Neural crest cell (in vitro differentiated cells): Measurements from ENCODE around the gene KRAS. TPM values are rescaled to one million over a fixed set of nuclear protein-coding genes. Genes with fewer than 3 reads are reported as not detected.

Source experiments
- DNase-seq: peaks from one replicate; pipeline ENCODE4 v3.0.0; 2021; ENCODE audit warnings: low read depth, mixed read lengths, low spot score
- H3K27ac Mint-ChIP-seq: one replicate; pipeline ENCODE4 v1.8.0; 2021; ENCODE audit warnings: mild to moderate bottlenecking, mixed read lengths; ENCODE audit not compliant: unreplicated experiment
- H3K27me3 Mint-ChIP-seq: 2 replicates; pipeline ENCODE4 v1.8.0; 2021; ENCODE audit warnings: low read depth, mild to moderate bottlenecking, mixed read lengths
- H3K36me3 Mint-ChIP-seq: 2 replicates; pipeline ENCODE4 v1.8.0; 2021; ENCODE audit warnings: low read depth, mild to moderate bottlenecking, mixed read lengths
- H3K4me1 Mint-ChIP-seq: 2 replicates; pipeline ENCODE4 v1.8.0; 2021; ENCODE audit warnings: mixed read lengths
- H3K4me3 Mint-ChIP-seq: one replicate; pipeline ENCODE4 v1.8.0; 2021; ENCODE audit warnings: mild to moderate bottlenecking, mixed read lengths
- H3K9me3 Mint-ChIP-seq: 2 replicates; pipeline ENCODE4 v1.8.0; 2021; ENCODE audit warnings: mixed read lengths
- total RNA-seq: library from RNA; stranded (reverse); gene quantifications from 2 replicates; pipeline ENCODE4 v1.2.1, GENCODE V29; 2021
- TF ChIP-seq, protein P1 (sequence below): fragments of 200-600 bp; sonication (generic); conservative IDR thresholded peaks from 2 replicates; pipeline ENCODE4 v1.5.0; 2021; ENCODE audit warnings: antibody characterized with exemption, mild to moderate bottlenecking

KRAS gene
- total RNA-seq, 1 donor from 2014 or later: 31.2 TPM

DNA sequence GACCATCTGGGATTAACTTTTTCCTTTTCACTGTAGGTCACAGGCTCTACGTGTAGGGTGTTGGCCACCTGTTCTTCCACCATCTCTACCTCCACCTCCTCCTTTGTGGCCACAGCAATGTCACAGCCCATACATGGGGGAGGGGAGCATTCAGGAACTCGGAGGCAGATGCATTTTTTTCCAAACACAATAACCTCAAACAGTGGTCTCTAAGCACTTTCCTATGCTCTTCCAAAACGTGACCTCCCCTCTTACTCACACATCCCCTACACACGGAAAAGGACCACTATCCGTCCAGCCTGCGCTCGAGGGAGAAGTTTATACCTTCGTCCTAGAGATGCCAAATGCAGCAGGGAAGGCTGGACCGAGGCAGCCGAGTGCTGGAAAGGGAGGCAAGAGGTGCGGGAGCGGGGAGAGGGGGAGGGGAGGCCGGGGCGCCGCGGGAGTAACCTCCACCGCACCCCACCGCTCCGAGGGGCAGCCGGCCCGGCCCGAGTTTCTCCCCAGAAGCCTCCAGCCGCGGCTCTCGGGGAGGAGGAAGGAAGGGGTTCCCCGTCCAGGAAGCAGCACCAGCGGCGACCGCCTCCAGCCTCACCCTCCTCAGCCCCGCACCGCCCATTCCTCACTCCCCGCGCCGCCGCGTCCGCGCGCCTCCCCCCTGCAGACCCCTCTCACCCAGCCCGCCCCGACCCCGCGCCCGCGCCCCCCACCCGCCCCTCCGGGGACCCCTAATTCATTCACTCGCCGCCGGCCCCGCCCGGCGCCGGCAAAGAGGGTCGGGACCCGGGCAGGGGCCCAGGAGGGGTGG lies 594 bp downstream of the KRAS start:
- Mint-ChIP-seq H3K27me3 (peaks cover 39% of the 10 kb centered on the region), H3K4me3 (peak overlapping the region; percentile 95), H3K36me3 (peaks cover 7% of the 10 kb centered on the region), H3K27ac (peak overlapping the region; percentile 86), H3K4me1 (peaks cover 26% of the 10 kb centered on the region), H3K9me3 (peaks cover 3% of the 10 kb centered on the region)
- TF ChIP-seq, protein P1, sequence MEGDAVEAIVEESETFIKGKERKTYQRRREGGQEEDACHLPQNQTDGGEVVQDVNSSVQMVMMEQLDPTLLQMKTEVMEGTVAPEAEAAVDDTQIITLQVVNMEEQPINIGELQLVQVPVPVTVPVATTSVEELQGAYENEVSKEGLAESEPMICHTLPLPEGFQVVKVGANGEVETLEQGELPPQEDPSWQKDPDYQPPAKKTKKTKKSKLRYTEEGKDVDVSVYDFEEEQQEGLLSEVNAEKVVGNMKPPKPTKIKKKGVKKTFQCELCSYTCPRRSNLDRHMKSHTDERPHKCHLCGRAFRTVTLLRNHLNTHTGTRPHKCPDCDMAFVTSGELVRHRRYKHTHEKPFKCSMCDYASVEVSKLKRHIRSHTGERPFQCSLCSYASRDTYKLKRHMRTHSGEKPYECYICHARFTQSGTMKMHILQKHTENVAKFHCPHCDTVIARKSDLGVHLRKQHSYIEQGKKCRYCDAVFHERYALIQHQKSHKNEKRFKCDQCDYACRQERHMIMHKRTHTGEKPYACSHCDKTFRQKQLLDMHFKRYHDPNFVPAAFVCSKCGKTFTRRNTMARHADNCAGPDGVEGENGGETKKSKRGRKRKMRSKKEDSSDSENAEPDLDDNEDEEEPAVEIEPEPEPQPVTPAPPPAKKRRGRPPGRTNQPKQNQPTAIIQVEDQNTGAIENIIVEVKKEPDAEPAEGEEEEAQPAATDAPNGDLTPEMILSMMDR: no peak
- DNase-seq: peak; percentile 27

- H3K27ac Mint-ChIP-seq: no peak overlapping the region
- H3K4me3 Mint-ChIP-seq: peak overlapping the region; percentile 95
- H3K27me3 Mint-ChIP-seq: peaks cover 25% of the 10 kb centered on the region
- peaks cover 3% of the 10 kb centered on the region for H3K9me3 Mint-ChIP-seq
- H3K4me1 Mint-ChIP-seq: peaks cover 26% of the 10 kb centered on the region
- TF ChIP-seq, protein P1: no peak
- peaks cover 7% of the 10 kb centered on the region for H3K36me3 Mint-ChIP-seq
- DNase-seq: no peak
These were observed 2.0 kb downstream of the KRAS start for GRCh38 chr12:25248732-25249131.

DNA sequence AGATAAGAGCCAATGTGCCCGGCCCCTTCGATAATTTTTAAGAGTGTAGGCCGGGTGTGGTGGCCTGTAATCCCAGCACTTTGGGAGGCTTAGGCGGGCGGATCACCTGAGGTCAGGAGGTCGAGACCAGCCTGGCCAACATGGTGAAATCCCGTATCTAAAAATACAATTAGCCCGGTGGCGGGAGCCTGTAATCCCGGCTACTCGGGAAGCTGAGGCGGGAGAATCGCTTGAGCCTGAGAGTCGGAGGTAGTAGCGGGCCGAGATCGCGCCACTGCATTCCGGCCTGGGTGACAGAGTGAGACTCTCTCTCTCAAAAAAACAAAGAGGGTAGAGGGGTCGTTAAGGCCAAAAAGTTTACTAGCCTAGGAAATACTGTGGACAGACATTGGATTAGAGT lies 2.6 kb downstream of the KRAS start:
- Mint-ChIP-seq H3K4me3 (peak overlapping the region; percentile 85), H3K36me3 (peaks cover 7% of the 10 kb centered on the region), H3K27ac (no peak overlapping the region), H3K27me3 (peaks cover 19% of the 10 kb centered on the region), H3K9me3 (peaks cover 3% of the 10 kb centered on the region), H3K4me1 (peaks cover 26% of the 10 kb centered on the region)
- TF ChIP-seq, protein P1: no peak
- no peak for DNase-seq

GRCh38 chr12:25245491-25245890 lies 5.2 kb downstream of the KRAS start:
- TF ChIP-seq, protein P1: no peak
- H3K27me3 Mint-ChIP-seq: no peaks in the 10 kb centered on the region
- H3K27ac Mint-ChIP-seq: no peak overlapping the region
- DNase-seq: no peak
- H3K36me3 Mint-ChIP-seq: peaks cover 7% of the 10 kb centered on the region
- H3K4me3 Mint-ChIP-seq: peak overlapping the region; percentile 67
- H3K4me1 Mint-ChIP-seq: peaks cover 21% of the 10 kb centered on the region
- H3K9me3 Mint-ChIP-seq: peaks cover 3% of the 10 kb centered on the region

DNA sequence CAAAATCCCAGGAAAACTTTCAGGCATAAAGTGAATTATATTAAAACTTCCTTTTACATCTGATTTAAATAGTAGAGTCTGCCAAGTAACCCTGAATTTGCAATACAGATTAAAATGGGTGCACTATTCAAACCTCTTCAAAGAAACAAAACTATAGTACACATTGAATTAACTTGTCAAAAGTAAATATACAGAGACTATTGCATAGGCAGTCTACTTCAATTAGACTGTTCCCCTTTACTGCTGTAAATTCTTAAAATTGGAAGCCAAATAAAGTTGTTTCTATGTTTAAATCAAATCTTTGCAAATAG lies 7.1 kb downstream of the KRAS start:
- peaks cover 10% of the 10 kb centered on the region for H3K36me3 Mint-ChIP-seq
- H3K9me3 Mint-ChIP-seq: peaks cover 3% of the 10 kb centered on the region
- TF ChIP-seq, protein P1: no peak
- no peak for DNase-seq
- peaks cover 14% of the 10 kb centered on the region for H3K4me1 Mint-ChIP-seq
- no peaks in the 10 kb centered on the region for H3K27me3 Mint-ChIP-seq
- no peak overlapping the region for H3K4me3 Mint-ChIP-seq
- no peak overlapping the region for H3K27ac Mint-ChIP-seq
